ENCODE measurements around the gene SH3RF1.

DNA sequence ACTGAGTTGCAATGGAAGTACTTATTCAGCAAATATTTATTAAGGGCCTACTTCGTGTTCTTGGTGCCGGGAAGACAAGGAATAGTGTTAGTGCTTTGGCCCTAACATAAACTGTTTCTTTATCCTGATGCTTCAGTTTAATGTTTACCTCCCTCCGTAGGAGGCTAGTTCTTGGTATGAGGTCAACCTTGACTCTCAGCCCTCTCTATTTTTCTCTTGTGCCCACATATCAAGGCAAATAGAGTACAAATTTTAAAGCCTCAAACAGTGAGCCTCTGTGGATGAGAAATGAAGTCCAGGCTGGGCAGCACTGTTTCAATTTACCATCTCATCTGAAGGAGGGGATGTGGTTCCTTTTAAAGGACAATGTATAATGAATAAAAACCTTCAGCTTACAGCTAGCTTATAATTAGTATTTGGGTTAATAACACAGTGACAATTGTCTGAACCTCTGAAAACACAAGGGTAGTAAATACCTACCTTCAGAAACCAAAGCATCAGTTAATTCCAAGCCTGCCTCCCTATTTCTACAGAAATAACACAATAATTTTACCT lies 68.5 kb downstream of the SH3RF1 start:
- TF ChIP-seq SOX6 (IDR thresholded peaks at IDR 0.05) (no peak), SOX6 (CRISPR knock-in tag; IDR thresholded peaks at IDR 0.05) (no peak), ZBTB20 (CRISPR knock-in tag; IDR thresholded peaks at IDR 0.05; ENCODE audit: borderline replicate concordance, low read depth) (no peak), ZFX (CRISPR knock-in tag; IDR thresholded peaks at IDR 0.05; ENCODE audit: low read depth) (no peak)

Measured in HepG2 (cell line).